Measurements from ENCODE around the gene WASF2. TPM values are rescaled to one million over a fixed set of nuclear protein-coding genes. Genes with fewer than 3 reads are reported as not detected.

The WASF2 gene
- total and polyA plus RNA-seq, 2 of the 13 experiments (the other 11 are each of a cell fraction or from before 2014, with no cell fraction given): 10.4 to 27.7 TPM

- TF ChIP-seq, protein P1, sequence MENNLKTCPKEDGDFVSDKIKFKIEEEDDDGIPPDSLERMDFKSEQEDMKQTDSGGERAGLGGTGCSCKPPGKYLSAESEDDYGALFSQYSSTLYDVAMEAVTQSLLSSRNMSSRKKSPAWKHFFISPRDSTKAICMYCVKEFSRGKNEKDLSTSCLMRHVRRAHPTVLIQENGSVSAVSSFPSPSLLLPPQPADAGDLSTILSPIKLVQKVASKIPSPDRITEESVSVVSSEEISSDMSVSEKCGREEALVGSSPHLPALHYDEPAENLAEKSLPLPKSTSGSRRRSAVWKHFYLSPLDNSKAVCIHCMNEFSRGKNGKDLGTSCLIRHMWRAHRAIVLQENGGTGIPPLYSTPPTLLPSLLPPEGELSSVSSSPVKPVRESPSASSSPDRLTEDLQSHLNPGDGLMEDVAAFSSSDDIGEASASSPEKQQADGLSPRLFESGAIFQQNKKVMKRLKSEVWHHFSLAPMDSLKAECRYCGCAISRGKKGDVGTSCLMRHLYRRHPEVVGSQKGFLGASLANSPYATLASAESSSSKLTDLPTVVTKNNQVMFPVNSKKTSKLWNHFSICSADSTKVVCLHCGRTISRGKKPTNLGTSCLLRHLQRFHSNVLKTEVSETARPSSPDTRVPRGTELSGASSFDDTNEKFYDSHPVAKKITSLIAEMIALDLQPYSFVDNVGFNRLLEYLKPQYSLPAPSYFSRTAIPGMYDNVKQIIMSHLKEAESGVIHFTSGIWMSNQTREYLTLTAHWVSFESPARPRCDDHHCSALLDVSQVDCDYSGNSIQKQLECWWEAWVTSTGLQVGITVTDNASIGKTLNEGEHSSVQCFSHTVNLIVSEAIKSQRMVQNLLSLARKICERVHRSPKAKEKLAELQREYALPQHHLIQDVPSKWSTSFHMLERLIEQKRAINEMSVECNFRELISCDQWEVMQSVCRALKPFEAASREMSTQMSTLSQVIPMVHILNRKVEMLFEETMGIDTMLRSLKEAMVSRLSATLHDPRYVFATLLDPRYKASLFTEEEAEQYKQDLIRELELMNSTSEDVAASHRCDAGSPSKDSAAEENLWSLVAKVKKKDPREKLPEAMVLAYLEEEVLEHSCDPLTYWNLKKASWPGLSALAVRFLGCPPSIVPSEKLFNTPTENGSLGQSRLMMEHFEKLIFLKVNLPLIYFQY (CRISPR knock-in tag; IDR thresholded peaks at IDR 0.05; ENCODE audit: borderline replicate concordance): no peak
- TF ChIP-seq ZNF672 (CRISPR knock-in tag; IDR thresholded peaks at IDR 0.05) (no peak), SRY (CRISPR knock-in tag; IDR thresholded peaks at IDR 0.05) (0 out of 2 replicates have a peak, but pooled peaks have one; percentile 16), PCBP1 (IDR thresholded peaks at IDR 0.05; ENCODE audit: borderline replicate concordance, low read depth, low read length) (no peak), ARID3A (IDR thresholded peaks at IDR 0.05; ENCODE audit: low read depth, low read length) (no peak), GZF1 (CRISPR knock-in tag; IDR thresholded peaks at IDR 0.05) (no peak), ZKSCAN1 (IDR thresholded peaks at IDR 0.05; ENCODE audit: low read length) (no peak), ZNF891 (CRISPR knock-in tag; IDR thresholded peaks at IDR 0.05) (no peak), FOXP1 (IDR thresholded peaks at IDR 0.05) (no peak), FOXP1 (CRISPR knock-in tag; IDR thresholded peaks at IDR 0.05) (no peak), ZNF75D (CRISPR knock-in tag; IDR thresholded peaks at IDR 0.05; ENCODE audit: borderline replicate concordance) (no peak), SOX6 (IDR thresholded peaks at IDR 0.05) (no peak), SOX6 (CRISPR knock-in tag; IDR thresholded peaks at IDR 0.05) (no peak), KMT2B (CRISPR knock-in tag; IDR thresholded peaks at IDR 0.05) (no peak), ZSCAN31 (CRISPR knock-in tag; IDR thresholded peaks at IDR 0.05; ENCODE audit: low read depth) (no peak), HES4 (CRISPR knock-in tag; IDR thresholded peaks at IDR 0.05; ENCODE audit: borderline replicate concordance) (no peak; the same call in 1 of the 2 replicates)
- TF ChIP-seq, protein P2, sequence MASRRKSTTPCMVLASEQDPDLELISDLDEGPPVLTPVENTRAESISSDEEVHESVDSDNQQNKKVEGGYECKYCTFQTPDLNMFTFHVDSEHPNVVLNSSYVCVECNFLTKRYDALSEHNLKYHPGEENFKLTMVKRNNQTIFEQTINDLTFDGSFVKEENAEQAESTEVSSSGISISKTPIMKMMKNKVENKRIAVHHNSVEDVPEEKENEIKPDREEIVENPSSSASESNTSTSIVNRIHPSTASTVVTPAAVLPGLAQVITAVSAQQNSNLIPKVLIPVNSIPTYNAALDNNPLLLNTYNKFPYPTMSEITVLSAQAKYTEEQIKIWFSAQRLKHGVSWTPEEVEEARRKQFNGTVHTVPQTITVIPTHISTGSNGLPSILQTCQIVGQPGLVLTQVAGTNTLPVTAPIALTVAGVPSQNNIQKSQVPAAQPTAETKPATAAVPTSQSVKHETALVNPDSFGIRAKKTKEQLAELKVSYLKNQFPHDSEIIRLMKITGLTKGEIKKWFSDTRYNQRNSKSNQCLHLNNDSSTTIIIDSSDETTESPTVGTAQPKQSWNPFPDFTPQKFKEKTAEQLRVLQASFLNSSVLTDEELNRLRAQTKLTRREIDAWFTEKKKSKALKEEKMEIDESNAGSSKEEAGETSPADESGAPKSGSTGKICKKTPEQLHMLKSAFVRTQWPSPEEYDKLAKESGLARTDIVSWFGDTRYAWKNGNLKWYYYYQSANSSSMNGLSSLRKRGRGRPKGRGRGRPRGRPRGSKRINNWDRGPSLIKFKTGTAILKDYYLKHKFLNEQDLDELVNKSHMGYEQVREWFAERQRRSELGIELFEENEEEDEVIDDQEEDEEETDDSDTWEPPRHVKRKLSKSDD (CRISPR knock-in tag; IDR thresholded peaks at IDR 0.05; ENCODE audit: low read depth): no peak
- TF ChIP-seq, protein P3, sequence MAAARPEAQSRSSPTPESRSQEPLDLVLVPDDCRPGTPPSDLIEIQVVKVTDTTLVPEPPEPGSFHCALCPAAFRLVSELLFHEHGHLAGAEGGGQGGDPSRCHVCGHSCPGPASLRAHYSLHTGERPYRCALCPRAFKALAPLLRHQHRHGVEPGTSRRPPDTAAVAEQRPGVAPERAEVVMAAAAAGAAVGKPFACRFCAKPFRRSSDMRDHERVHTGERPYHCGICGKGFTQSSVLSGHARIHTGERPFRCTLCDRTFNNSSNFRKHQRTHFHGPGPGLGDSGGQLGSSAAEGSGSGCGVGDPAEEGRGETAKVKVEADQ (CRISPR knock-in tag; IDR thresholded peaks at IDR 0.05; ENCODE audit: borderline replicate concordance): 0 out of 2 replicates have a peak, but pooled peaks have one; percentile 27
- TF ChIP-seq, protein P4, sequence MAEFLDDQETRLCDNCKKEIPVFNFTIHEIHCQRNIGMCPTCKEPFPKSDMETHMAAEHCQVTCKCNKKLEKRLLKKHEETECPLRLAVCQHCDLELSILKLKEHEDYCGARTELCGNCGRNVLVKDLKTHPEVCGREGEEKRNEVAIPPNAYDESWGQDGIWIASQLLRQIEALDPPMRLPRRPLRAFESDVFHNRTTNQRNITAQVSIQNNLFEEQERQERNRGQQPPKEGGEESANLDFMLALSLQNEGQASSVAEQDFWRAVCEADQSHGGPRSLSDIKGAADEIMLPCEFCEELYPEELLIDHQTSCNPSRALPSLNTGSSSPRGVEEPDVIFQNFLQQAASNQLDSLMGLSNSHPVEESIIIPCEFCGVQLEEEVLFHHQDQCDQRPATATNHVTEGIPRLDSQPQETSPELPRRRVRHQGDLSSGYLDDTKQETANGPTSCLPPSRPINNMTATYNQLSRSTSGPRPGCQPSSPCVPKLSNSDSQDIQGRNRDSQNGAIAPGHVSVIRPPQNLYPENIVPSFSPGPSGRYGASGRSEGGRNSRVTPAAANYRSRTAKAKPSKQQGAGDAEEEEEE (CRISPR knock-in tag; IDR thresholded peaks at IDR 0.05; ENCODE audit: borderline replicate concordance): no peak
Measured at GRCh38 chr1:27365372-27366112, 124.4 kb downstream of the WASF2 start (continued).
